Ureter (tissue), 1 donor: ENCODE measurements around the gene SPINK7. TPM values are rescaled to one million over a fixed set of nuclear protein-coding genes. Genes with fewer than 3 reads are reported as not detected.

ENCODE experiments used
- DNase-seq: peaks from one replicate; pipeline ENCODE4 v3.0.0-alpha.2; 2020; ENCODE audit warnings: low spot score
- total RNA-seq: library from RNA; stranded (reverse); gene quantifications from one replicate; pipeline ENCODE4 v1.2.4, GENCODE V29; 2023
- donor health status: DM: yes; HTN: yes; CAD: no.

Gene SPINK7
- total RNA-seq, 1 donor from 2014 or later: not detected

GRCh38 chr5:148343603-148344487 is 31.6 kb downstream of the SPINK7 start:
- DNase-seq: no peak

GRCh38 chr5:148347706-148348105 is 35.5 kb downstream of the SPINK7 start:
- DNase-seq: no peak

GRCh38 chr5:148352696-148353095 is 40.5 kb downstream of the SPINK7 start:
- DNase-seq: no peak

GRCh38 chr5:148353634-148354033 is 41.4 kb downstream of the SPINK7 start:
- no peak for DNase-seq

- DNase-seq: no peak
These were observed 52.1 kb downstream of the SPINK7 start for GRCh38 chr5:148364343-148364742.

Other genes with a start within 250 kb of the SPINK7 start
- 3.2 TPM for gene SPINK5, start 248.4 kb upstream of the SPINK7 start, total RNA-seq
- not detected for gene SPINK14, start 143.9 kb upstream of the SPINK7 start, total RNA-seq
- gene SPINK6, start 109.4 kb upstream of the SPINK7 start, total RNA-seq: not detected
- not detected for gene MARCOL, start 73.9 kb upstream of the SPINK7 start, total RNA-seq
- not detected for gene SPINK13, start 43.6 kb upstream of the SPINK7 start, total RNA-seq
- gene SPINK9, start 23.1 kb downstream of the SPINK7 start, total RNA-seq: not detected
- gene FBXO38, start 71.5 kb downstream of the SPINK7 start, total RNA-seq: 94.8 TPM